HG03521 (cell line): ENCODE results near the gene FLT3.
"Not testable (repeated sequence)": the region's sequence is repeated elsewhere in the genome, so short reads cannot be mapped to it uniquely, and the experiment has no call there.

Experiments used
- ATAC-seq: cut with Tn5 transposase; IDR thresholded peaks from one replicate; pipeline ENCODE4 v1.9.1; 2021; ENCODE audit warnings: mild to moderate bottlenecking, moderate library complexity; ENCODE audit not compliant: unreplicated experiment

The FLT3 gene

DNA sequence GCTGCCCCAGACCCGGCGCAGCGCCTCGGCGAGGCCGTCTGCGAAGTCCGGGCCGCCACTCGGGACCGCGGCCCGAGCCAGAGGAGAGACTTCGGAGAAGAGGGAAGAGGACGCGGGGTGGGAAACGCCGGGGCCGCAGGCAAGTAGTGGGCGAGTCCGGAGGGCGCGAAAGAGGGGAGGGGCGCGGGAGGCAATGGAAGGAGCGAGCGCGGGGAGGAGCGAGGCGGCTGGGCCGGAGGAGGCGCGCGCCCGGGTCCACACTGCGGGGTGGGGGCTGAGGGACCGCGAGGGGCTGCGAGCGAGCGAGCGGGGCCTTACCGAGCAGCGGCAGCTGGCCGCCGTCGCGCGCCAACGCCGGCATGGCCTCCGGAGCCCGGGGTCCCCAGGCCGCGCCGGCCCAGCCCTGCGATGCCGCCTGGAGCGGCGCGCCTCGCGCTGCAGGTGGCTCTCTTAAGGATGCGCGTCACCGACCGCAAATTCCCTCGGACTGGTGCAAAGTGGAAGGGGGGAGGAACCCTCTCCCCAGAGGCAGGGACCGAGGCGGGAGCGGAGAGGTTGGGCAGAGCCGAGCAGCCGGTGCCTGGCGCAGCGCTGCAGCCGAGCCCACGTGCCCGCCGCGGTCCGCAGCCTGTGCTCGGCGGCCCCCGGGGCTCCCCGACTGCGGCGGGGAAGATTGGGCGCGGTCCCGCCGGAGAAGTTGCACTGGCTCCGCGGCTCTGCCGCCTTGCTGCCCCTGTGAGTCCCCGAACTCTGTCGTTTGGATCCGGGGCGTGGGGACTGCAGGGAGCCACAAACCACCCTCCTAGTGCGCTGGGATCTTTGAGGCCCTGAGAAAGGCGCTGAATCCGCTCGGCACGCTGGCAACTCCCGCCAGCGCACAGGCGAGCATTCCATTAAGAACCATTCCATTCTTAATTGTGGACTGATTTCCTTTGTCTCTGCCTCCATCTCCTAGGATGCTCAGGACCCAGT, at the start of gene FLT3:
Gene FLT3, minus strand, starts transcription at position 427 of the 972 bp plus-strand sequence. Its CDS starts 66 bp downstream, at position 361.
- ATAC-seq, result no peak

DNA sequence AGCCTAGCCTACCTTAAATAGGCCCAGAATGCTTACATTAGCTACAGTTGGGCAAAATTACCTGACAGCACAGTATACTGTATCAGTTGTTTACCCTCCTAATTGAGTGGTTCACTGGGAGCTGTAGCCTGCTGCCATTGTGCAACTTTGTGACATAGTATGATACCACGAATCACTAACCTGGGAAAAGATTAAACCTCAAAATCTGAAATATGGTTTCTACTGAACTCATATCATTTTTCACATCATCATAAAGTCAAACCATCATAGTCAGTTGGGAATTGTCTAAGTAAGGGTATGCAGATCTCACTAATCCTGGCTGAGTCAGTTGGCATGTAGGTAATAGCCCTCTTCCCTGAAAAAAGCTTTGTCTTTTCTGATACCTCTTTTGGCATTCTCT, 47.1 kb upstream of the FLT3 start:
- no peak for ATAC-seq

DNA sequence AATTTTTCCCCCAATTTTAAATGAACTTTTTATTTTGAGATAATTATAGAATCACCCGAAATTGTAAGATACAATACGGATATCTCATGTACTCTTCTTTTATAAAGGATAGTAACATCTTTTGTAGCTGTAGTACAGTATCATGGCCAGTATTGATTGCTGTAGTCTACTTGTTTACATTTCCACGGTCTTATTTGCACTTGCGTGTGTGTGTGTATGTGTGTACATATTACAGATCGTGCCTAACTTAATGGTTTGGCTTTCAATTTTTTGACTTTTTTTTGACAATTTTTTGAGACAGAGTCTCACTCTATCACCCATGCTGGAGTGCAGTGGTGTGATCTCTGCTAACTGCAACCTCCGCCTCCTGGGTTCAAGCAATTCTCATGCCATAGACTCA, 44.7 kb upstream of the FLT3 start:
- ATAC-seq, result no peak

- not testable (repeated sequence) for ATAC-seq
Observed at GRCh38 chr13:28141542-28141941, 41.2 kb upstream of the FLT3 start.

DNA sequence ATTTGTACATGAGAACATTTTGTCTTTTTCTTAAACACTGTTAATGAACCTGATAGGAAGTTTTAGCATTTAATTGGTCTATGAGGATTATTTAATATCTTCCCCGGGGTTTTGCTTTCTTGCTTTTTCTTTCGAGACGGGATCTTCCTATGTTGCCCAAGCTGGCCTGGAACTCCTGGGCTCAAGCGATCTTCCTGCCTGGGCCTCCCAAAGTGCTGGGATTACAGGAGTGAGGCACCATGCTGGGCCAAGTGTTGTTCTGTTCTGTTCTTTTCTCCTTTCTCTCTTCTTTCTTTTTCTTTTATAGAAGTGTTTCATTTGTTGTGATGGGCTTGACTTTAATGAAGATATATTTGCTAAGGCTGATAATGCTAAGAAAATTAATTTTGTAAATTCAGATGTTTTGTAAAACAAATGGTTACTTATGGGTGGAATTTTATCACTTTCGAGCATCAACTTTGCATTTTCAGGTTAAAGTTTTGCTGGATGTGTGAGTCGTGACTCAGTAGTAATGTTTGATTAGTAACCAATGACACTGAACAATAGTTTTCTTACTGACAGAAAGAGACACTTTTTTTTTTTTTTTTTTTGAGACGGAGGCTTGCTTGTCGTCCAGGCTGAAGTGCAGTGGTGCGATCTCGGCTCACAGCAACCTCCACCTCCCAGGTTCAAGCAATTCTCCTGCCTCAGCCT, 40.2 kb upstream of the FLT3 start:
- no peak for ATAC-seq

- ATAC-seq, result peak; percentile 48
Observed at GRCh38 chr13:28138756-28139470, 38.5 kb upstream of the FLT3 start.

DNA sequence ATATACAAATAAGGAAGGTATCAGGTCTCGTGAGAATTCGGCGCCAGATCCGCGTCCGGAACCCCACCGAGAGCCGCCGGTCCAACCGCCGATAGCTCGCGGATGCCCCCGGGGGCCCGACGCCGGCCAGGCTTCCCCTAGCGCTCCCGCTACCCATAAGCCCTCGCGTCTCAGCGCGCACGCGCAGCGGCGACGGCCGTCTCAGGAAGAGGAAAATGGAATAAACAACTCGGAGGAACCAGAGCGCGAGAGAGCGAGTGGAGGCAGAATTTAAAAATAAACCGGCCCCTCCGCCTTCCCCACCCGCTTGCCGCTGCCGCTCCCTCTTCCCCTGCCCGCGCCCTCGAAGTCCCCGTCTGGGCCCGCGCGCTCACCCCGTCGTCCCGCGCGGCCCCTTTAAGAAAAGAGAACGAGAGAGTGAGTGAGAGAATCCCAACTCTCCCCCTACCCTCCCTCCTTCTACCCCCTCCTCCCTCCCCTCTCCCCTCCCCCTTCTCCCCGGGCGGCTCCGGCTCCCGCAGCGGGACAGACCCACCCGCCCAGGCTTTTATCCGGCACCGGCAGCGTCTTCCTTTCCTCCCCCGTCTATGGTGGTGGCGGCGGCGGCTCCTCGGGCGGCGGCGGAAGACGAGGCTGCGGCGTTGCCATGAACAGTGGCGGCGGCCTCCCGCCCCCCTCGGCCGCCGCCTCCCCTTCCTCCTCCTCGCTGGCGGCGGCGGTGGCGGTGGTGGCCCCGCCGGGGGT, 37.8 kb upstream of the FLT3 start, which contains the start of gene PAN3:
Gene PAN3, plus strand, starts transcription at position 534 of the 744 bp plus-strand sequence. Its CDS starts 113 bp downstream, at position 647.
- peak; percentile 53 for ATAC-seq

DNA sequence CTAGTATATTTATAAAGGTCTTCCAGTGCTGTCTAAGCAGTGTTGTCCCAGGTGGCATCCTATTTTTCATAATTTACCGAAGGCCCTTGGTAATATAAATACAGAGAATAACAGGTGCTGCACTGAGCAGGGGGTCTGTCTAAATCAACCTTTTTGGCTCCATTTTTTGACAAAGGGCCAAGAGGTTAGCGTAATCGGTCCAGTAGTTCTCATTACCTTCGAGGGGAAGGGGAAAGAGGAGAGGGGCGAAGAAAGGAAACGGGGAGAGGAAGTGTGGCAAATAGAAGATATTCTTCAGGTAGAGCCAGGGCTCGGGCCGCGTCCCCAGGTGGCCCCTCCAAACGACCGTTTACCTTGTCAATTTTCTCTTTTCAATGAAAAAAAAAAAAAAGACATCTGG, 37.2 kb upstream of the FLT3 start:
- peak; percentile 1 for ATAC-seq

- no peak for ATAC-seq
Observed at GRCh38 chr13:28136916-28137315, 36.5 kb upstream of the FLT3 start.

GRCh38 chr13:28131646-28132045, 31.3 kb upstream of the FLT3 start:
- no peak for ATAC-seq

- no peak for ATAC-seq
Observed at GRCh38 chr13:28129911-28130693, 29.7 kb upstream of the FLT3 start.

DNA sequence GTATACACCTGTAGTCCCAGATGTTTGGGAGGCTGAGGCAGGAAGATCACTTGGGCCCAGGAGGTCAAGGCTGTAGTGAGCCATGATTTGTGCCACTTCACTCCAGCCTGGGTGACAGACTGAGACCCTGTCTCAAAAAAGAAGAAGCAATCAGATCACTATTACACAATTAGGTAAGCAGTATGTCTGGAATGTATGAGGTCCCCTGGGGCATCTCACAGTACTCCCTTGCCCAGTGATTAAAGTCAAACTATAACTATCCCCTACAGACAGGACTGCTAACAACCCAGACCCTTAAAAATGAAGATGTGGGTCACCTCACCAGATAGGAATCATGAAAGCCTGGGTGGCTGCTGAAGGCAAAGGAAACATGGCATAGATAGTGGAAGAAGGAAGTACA, 28.6 kb upstream of the FLT3 start:
- no peak for ATAC-seq

- ATAC-seq, result no peak
Observed at GRCh38 chr13:28128030-28128429, 27.7 kb upstream of the FLT3 start.

- no peak for ATAC-seq
Observed at GRCh38 chr13:28121224-28121623, 20.8 kb upstream of the FLT3 start.

DNA sequence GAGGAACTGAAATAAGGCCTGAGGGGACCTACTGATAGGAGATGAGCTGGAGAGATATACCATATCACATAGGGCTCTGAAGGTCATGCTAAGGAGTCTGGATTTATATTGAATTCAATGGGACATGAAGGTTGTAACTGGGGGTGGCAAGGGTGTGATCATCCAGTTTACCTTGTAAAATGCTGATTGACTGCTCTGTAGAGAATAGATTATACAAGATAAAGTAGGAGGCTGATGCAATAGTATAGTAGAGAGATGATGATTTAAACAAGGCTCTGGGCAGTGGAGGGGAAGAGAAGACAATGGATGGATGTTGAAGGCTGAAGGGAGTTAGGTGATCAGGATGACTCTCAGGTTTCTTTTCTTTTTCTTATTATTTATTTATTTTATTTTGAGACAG, 19.9 kb upstream of the FLT3 start:
- ATAC-seq, result no peak

DNA sequence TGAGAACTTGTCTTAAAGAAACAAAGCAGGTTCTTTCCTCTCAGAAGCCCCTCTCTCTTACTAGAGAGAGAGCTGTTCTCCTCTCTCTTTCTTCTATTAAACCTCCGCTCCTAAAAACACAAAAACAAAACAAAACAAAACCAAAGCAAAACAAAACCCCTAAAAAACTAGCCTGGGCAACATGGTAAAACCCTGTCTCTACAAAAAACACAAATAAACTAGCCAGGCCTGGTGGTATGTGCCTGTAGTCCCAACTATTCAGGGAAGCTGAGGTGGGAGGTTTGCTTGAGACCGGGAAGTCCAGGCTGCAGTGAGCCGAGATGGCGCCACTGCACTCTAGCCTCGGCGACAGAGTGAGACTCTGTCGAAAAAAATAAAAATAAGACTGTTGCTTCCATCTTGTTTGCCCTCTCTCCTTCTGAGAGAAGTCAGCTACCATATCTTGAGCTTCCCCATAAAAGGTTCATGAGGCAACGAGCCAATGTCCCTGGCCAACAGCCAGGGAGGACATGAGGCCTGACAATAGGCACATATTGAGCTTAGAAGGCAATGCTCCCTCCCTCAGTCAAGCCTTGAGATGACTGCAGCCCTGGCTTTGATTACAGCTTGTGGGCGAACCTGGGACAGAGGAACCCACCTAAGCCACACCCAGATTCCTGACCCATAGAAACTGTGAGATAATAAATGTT, 17.5 kb upstream of the FLT3 start:
- ATAC-seq, result no peak

DNA sequence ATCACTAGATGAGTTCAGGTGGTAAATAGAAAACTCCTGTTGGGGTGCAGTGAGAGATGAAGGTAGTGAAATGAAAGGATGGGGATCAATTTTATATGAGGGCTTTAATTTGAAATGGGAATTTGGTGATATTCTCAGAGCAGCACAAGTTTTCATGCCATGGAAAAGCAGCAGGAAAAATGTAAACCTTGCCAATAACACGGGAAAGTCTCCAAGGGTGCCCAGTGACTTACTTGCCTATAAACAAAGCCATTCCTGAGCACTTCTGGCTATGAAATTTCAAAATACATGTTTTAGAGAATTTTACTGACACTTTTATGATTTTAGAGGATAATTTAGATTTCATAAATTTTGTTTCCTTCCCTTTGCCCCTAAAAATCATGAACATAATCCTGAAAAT, 16.4 kb upstream of the FLT3 start:
- no peak for ATAC-seq

DNA sequence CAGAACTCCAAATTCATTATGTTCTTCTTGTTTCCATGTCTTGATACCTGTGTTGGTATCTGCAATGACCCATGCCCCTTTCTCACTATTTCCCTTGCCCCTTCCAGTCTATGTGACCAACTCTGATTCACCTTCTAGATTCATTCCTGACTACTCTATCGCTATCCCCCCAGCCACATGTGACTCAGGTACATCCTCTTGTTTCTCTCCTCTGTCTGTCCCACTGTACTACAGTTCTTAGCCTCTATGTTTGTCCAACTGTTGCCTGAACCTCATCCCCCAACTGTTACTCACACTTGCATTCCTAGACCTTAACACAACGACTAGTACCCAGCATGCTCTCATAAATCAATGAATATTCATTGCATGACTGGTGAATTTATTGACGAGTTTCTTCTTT, 10.0 kb upstream of the FLT3 start:
- ATAC-seq, result no peak

DNA sequence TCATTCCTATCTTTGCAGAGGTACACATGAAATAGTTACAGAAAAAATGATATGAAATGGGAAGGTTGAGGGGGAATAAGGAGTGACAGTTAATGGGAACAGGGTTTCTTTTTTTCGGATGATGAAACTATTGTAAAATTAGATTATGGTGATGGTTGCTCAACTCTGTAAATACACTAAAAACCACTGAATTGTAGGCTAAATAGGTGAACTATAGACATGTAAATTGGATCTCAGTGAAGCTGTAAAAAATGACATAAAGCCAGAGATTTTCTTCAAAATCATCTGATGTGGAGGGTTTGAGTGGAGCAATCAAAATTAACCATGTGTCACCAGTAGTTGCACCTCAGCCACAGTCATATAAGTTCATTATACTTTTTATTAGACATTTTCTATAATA, 6.6 kb upstream of the FLT3 start:
- ATAC-seq, result no peak
